ENCODE measurements around the gene GRIA4. TPM values are rescaled to one million over a fixed set of nuclear protein-coding genes. Genes with fewer than 3 reads are reported as not detected.

Gene GRIA4
- total and polyA plus RNA-seq, 7 donors = 0.03 to 0.17 (median 0.06) TPM; not detected in 4

- DNase-seq = no peak
- no peaks in the 10 kb centered on the region for H3K36me3 ChIP-seq (ENCODE audit: insufficient read depth in 1 of 2, low read depth in 1 of 2)
- intact Hi-C loops (cut with DNase I) = no loop called here
- no peaks in the 10 kb centered on the region for H3K27me3 ChIP-seq (ENCODE audit: insufficient read depth in 3 of 3, low read length in 2 of 3)
- TF ChIP-seq CTCF (IDR thresholded peaks at IDR 0.05) = no peak
- WGBS, 3 donors = 33 to 43% (median 34%) methylated on average over 5 of the region's 5 CpGs
- H3K4me1 ChIP-seq = no peaks in the 10 kb centered on the region
- ATAC-seq = no peak
- no peak overlapping the region for H3K4me3 ChIP-seq
- no peaks in the 10 kb centered on the region for H3K9me3 ChIP-seq
- H3K27ac ChIP-seq = no peak overlapping the region
Observed at GRCh38 chr11:105713106-105713505, 103.2 kb downstream of the GRIA4 start.

GRCh38 chr11:105713696-105714095 lies 103.8 kb downstream of the GRIA4 start:
- ATAC-seq = no peak
- no peaks in the 10 kb centered on the region for H3K9me3 ChIP-seq
- H3K4me3 ChIP-seq = no peak overlapping the region
- no peaks in the 10 kb centered on the region for H3K4me1 ChIP-seq
- no peak for DNase-seq
- H3K36me3 ChIP-seq (ENCODE audit: insufficient read depth in 1 of 2, low read depth in 1 of 2) = no peaks in the 10 kb centered on the region
- 33 to 59% (median 37%) methylated on average over 2 of the region's 2 CpGs for WGBS, 3 donors
- no peak for TF ChIP-seq CTCF (IDR thresholded peaks at IDR 0.05)
- no peaks in the 10 kb centered on the region for H3K27me3 ChIP-seq (ENCODE audit: insufficient read depth in 3 of 3, low read length in 2 of 3)
- no peak overlapping the region for H3K27ac ChIP-seq
- intact Hi-C loops (cut with DNase I) = no loop called here

- no peak for DNase-seq
- Histone ChIP-seq H3K4me1 (no peaks in the 10 kb centered on the region), H3K27ac (no peak overlapping the region), H3K36me3 (ENCODE audit: insufficient read depth in 1 of 2, low read depth in 1 of 2) (no peaks in the 10 kb centered on the region), H3K9me3 (no peaks in the 10 kb centered on the region), H3K27me3 (ENCODE audit: insufficient read depth in 3 of 3, low read length in 2 of 3) (no peaks in the 10 kb centered on the region), H3K4me3 (no peak overlapping the region)
- 80% methylated on average over 5 of the region's 5 CpGs for WGBS, 3 donors
- TF ChIP-seq CTCF (IDR thresholded peaks at IDR 0.05) = no peak
- ATAC-seq = no peak
- intact Hi-C loops (cut with DNase I) = no loop called here
Observed at GRCh38 chr11:105718641-105719040, 108.8 kb downstream of the GRIA4 start.

- DNase-seq (no peak), ATAC-seq (no peak)
- no peak overlapping the region for H3K4me3 ChIP-seq
- H3K9me3 ChIP-seq = no peaks in the 10 kb centered on the region
- 86 to 87% (median 86%) methylated on average over 11 of the region's 11 CpGs for WGBS, 3 donors
- no peak for TF ChIP-seq CTCF (IDR thresholded peaks at IDR 0.05)
- H3K4me1 ChIP-seq = no peaks in the 10 kb centered on the region
- no peaks in the 10 kb centered on the region for H3K36me3 ChIP-seq (ENCODE audit: insufficient read depth in 1 of 2, low read depth in 1 of 2)
- no peak overlapping the region for H3K27ac ChIP-seq
- intact Hi-C loops (cut with DNase I) = no loop called here
- H3K27me3 ChIP-seq (ENCODE audit: insufficient read depth in 3 of 3, low read length in 2 of 3) = no peaks in the 10 kb centered on the region
Observed at GRCh38 chr11:105719073-105719822, 109.4 kb downstream of the GRIA4 start.

GRCh38 chr11:105720096-105720495 lies 110.2 kb downstream of the GRIA4 start:
- no peak for TF ChIP-seq CTCF (IDR thresholded peaks at IDR 0.05)
- no peak for DNase-seq
- H3K9me3 ChIP-seq = no peaks in the 10 kb centered on the region
- 62 to 72% (median 66%) methylated on average over 2 of the region's 2 CpGs for WGBS, 3 donors
- H3K4me3 ChIP-seq = no peak overlapping the region
- ATAC-seq = no peak
- H3K27ac ChIP-seq = no peak overlapping the region
- no peaks in the 10 kb centered on the region for H3K27me3 ChIP-seq (ENCODE audit: insufficient read depth in 3 of 3, low read length in 2 of 3)
- intact Hi-C loops (cut with DNase I) = no loop called here
- H3K36me3 ChIP-seq (ENCODE audit: insufficient read depth in 1 of 2, low read depth in 1 of 2) = no peaks in the 10 kb centered on the region
- no peaks in the 10 kb centered on the region for H3K4me1 ChIP-seq

Measured in psoas muscle (tissue), 8 donors.